ENCODE measurements around the gene MYCN.
"Not testable (repeated sequence)": the region's sequence is repeated elsewhere in the genome, so short reads cannot be mapped to it uniquely, and the experiment has no call there.

MYCN gene

GRCh38 chr2:15939854-15940660 is at the start of gene MYCN:
MYCN (plus strand) TSS chr2:15940550; CDS start chr2:15942065, 1,515 bp downstream.
- no peak for FAIRE-seq

DNA sequence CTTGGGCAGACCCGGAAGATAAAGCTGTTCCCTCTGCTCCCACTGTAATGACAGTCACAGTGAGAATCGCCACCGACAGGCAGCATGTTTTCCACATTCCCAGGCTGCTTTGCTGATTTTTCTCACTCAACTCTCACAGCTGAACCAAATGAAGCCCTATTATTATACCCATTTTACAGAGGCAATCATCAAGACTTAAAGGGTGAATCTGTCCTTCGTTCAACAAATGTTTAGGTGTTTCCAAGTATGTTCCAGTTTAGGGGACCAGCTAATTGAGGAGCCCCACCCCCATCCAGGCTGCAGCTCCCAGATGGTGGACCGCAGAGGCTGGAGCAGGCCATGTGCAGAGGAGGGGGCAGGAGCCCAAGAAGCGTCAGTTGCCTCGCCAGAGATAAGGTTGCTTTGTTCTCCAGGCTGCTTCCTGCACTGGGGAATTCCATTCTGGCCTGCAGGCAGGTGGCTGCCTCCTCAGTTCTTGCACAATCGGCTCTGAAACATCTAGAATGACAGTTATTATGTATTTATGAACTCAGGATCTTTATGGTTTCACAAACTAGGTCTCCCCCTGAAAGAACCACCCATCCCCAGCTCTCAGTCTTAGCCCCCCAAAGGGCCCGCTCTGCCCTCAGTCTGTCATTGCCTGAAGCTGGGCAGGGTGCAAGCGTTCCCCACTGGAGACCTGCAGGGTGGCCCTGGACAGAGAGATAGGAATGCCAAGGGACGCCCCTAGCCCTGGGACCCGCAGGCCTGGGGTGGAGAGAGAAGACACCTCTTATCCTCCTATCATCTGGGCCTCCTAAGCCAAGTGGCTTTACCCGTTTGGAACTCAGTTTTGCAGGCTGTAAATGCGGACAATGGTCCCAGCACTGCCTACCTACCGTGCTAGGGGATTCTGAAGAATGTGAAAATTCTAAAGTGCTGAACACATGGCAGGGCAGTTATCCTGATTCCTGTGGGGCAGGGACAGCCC is 49.1 kb upstream of the MYCN start:
- no peak for FAIRE-seq

DNA sequence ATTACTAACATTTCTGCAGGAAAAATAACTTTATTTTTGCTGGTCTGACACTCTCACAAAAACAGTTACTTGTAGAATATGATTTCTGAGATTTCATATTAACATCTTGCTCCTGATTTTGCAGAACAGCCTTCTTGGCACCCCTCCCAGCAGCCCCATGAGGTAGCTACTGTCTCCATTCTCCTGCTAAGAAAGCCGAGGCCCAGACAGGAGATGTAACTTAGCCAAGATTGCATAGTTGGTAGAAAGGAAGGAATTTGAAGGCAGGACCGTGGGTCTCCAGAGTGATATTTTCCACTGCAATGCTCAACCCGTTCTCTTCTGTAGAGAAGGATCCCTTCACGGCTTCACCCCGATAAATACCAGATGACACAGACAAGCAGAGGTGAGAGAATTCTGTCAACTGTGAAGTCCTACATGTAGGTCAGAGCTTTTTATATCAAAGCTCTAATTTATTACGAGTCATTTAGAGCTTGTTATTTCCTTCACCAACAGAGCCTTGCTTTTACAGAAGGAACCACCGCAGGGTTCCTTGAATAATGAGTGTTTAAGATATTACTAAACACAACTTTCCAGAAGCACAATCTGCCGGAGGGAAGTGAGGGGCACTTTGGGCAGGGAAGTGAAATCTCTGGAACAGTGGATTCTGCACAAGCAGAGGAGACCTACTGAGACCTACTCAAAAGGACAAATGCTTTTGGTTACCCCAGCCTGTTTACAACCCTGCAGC is 48.0 kb upstream of the MYCN start:
- no peak for FAIRE-seq

DNA sequence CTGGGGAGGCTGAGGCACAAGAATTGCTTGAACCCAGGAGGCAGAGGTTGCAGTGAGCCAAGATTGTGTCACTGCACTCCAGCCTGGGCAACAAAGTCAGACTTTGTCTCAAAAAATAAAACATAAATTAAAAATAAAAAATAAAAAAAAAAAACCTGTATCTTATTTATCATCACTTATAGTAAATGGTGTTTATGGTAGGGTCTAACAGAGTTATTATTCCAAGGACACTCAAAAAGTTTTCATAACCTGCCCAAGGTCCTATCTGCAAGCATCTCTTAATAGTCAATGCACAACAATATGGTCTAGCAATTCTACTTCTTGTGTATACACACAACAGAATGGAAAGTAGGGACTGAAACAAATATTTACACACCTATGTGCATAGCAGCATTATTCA is 47.3 kb upstream of the MYCN start:
- FAIRE-seq: no peak

DNA sequence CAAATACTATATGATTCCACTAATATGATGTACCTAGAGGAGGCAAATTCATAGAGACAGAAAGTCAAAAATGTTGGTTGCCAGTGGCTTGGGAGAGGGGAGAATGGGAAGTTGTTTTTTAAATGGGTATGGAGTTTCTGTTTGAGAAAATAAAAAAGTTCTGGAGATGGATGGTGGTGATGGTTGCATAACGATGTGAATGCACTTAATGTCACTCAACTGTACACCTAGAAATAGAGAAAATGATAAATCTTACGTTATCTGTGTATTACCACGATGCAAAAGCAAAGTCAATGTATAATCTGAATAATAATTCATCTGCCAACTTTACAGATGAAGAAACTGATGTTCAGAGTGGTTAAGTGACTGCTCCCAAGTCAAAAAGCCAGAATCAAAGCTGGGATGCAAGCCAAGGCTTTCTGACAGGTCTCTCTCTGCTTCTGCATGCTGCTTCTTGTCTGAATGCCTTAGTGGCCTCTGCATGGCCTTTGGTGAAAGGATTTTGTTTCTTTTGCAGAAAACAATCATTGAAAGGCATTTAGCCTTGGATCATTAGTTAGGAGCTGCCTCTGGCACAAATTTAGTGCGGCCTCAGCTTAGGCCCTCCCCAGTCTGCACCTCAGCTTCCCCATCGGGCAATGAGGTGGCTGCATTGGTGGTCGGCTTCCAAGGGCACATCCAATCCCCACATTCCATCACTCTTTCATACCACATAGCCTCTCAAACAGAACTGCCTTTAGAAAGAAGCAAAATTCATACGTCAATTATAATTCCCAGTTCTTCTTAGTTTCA is 46.5 kb upstream of the MYCN start:
- no peak for FAIRE-seq

- no peak for FAIRE-seq
Measured at GRCh38 chr2:15894481-15895144, 45.7 kb upstream of the MYCN start.

DNA sequence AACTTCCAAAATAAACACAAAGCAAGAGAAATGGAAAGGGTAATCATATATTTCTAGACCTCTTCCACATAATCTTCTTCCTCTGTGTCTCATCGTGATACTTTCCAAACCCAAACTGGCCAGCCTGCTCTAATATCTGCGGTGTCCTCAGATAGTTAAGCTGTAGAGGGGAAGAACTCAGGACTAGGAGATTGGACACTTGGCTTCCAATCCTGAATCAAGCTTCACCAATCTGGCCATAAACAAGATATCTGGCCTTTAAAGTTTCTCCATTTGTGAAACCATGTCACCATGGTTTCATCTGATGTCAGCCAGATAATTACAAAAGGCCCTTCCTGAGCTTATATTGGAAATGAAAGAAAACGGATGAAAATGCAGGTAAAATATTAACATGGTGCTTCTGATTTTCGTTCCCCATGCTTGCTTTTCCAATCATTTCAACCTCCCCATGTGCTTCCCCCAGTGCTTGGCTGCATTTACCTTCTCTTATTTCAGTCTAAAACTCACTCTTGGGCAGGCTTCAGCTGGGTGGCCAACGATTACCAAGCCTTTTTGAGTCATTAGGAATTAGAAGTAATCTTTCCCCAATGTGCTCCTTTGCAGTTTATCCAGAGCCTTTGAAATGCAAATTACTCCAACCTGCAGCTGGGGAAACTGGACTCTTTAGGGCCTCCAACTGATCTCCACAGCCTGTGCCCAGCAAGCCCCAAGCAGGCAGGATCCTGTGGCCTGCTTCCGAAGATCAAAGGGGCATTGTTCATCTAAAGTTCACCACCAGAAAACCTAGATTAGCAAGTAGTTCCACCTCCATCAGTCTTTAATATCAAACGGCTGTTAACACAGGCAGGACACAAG is 44.5 kb upstream of the MYCN start:
- FAIRE-seq: no peak

DNA sequence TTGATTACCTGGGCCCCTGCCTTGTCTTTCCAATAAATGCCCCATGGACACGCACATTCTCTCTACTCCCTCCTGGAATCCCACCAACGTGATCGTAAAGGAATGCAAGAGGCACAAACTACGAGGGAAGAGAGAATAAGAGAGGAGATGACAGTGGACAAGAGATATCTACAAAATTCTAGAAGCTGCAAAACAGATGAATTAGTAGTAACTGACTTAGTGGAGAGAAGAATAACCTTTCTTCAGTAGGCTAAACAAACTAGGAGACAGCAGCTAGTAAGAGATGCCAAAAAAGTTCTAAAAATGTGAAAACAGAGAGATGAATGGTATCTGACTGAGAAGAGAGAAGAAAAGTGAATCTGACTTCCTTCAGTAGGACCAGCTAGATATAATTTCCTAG is 43.5 kb upstream of the MYCN start:
- no peak for FAIRE-seq

GRCh38 chr2:15897431-15898098 is 42.8 kb upstream of the MYCN start:
- FAIRE-seq: no peak

- FAIRE-seq: no peak
Measured at GRCh38 chr2:15899327-15899612, 41.1 kb upstream of the MYCN start.

DNA sequence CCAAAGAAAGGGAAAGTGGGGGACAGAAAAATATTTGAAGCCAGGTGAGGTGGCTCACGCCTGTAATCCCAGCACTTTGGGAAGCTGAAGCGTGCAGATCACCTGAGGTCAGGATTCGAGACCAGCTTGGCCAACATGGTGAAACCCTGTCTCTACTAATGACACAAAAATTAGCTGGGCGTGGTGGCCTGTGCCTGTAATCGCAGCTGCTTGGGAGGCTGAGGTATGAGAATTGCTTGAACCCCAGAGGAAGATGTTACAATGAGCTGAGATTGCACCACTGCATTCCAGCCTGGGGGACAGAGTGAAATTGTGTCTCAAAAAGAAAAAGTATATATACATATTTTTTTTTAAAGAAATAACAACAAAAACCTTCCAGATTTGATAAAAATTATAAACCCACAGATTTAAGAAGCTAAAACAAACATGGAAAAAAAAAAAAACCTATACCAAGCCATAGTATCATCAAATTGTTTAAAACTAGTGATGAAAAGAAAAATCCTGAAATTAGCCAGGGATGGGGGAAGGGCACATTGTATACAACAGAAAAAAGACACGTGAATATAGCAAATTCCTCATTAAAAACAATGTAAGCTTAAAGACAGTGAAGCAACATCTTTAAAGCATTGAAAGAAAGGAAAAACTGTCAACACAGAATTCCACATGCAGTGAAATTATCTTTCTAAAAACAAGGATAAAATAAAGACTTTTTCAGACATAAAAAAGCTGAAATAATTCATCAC is 40.4 kb upstream of the MYCN start:
- no peak for FAIRE-seq

GRCh38 chr2:15901095-15901807 is 39.1 kb upstream of the MYCN start:
- FAIRE-seq: no peak

DNA sequence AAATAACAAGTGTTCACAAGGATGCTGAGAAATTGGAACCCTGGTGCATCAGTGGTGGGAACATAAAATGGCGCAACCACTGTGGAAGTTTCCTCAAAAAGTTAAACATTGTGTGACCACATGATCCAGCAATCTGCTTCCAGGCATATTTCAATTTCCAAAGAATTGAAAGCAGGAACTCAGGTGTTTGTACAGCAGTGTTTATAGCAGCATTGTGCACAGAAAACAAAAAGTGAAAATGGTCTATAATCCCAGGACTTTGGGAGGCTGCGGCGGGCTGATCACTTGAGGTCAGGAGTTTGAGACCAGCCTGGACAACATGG is 38.6 kb upstream of the MYCN start:
- no peak for FAIRE-seq

DNA sequence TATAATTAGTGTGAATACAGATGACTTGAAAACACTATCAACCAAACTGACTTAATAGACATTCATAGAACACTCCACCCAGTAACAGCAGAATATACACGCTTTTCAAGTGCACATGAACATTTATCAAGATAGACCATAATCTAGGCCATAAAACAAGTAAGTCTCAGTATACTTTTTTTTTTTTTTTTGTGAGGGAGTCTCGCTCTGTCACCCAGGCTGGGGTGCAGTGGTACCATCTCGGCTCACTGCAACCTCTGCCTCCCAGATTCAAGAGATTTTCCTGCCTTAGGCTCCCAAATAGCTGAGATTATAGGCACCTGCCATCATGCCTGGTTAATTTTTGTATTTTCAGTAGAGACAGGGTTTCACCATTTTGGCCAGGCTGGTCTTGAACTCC is 36.4 kb upstream of the MYCN start:
- FAIRE-seq: not testable (repeated sequence)

GRCh38 chr2:15905267-15905645 is 35.1 kb upstream of the MYCN start:
- no peak for FAIRE-seq

DNA sequence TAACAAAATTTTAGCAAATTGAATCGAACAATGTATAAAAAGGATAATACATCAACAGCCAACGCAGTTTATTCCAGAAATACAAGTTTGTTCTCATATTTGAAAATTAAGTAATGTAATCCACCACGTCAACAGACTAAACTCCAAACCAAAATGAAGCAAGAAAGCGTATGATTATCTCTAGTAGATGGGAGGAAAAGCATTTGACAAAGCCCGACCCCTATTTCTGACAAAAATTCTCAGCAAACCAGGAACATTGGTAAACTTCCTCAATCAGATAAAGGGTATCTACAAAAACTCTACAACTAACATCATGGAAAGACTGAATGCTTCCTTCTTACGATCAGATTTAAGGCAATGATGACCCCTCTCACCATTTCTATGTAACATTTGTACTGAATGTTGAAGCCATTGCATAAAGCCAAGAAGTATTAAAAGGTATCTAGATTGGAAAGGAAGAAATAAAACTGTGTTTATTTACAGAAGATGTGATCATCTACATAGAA is 34.3 kb upstream of the MYCN start:
- FAIRE-seq: no peak

GRCh38 chr2:15906778-15907177 is 33.6 kb upstream of the MYCN start:
- FAIRE-seq: no peak

- no peak for FAIRE-seq
Measured at GRCh38 chr2:15907461-15908324, 32.7 kb upstream of the MYCN start.

Measured in colon (tissue), 2 donors.